Measurements from ENCODE around the gene EIF3B. TPM values are rescaled to one million over a fixed set of nuclear protein-coding genes. Genes with fewer than 3 reads are reported as not detected.
"Not testable (repeated sequence)": the region's sequence is repeated elsewhere in the genome, so short reads cannot be mapped to it uniquely, and the experiment has no call there.

The EIF3B gene
- total and polyA plus RNA-seq, 9 of the 15 experiments (the other 6 are each of a cell fraction or from before 2014, with no cell fraction given), result 25.9 to 494 (median 357) TPM

DNA sequence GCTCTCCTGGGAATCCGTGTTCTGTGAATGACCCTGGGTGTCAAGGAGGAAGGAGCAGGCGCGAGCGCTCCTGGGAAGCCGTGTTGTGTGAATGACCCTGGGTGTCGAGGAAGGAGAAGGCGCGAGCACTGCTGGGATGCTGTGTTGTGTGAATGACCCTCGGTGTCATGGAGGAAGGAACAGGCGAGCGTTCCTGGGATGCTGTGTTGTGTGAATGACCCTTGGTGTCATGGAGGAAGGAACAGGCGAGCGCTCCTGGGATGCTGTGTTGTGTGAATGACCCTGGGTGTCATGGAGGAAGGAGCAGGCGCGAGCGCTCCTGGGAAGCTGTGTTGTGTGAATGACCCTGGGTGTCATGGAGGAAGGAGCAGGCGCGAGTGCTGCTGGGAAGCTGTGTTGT lies 23.5 kb downstream of the EIF3B start:
- BruUV-seq (replicated peaks); ATAC-seq; H3K27ac ChIP-seq (ENCODE audit: extremely low read depth, low read depth, low read length); DNase-seq (ENCODE audit: extremely low read depth in 1 of 4, low spot score in 3 of 4); H3K9ac ChIP-seq (ENCODE audit: insufficient read depth in 1 of 2, low read depth in 2 of 2, low read length in 2 of 2); FAIRE-seq; CTCF ChIA-PET (ENCODE audit: low intra/inter-chr PET ratio); H3K27me3 ChIP-seq (ENCODE audit: control insufficient read depth in 2 of 2, insufficient read depth in 2 of 2, low read length in 2 of 2); in situ Hi-C loops (cut with MboI); H3K4me3 ChIP-seq; H3K9me3 ChIP-seq (replicated peaks; ENCODE audit: control insufficient read depth, insufficient read depth, low read depth, low read length); H2AFZ ChIP-seq (ENCODE audit: low read depth, low read length); H3K4me2 ChIP-seq (ENCODE audit: insufficient read depth, low read length); H3K9me1 ChIP-seq (ENCODE audit: control insufficient read depth, insufficient read depth, low read length): not testable (repeated sequence)
- intact Hi-C loops (cut with micrococcal nuclease), result loop anchor here (10.0 kb wide), 1 partner anchor 57 kb away; no protein-coding TSS in a partner anchor
- Histone ChIP-seq H3K4me1 (replicated peaks in 1 of 2; ENCODE audit: control insufficient read depth in 2 of 2, insufficient read depth in 2 of 2, low read length in 2 of 2) (peaks cover 0 to 25% of the 10 kb centered on the region in 2 experiments; a peak in 1 of 5 replicates), H3K79me2 (ENCODE audit: control insufficient read depth, insufficient read depth, low read length) (peaks cover 38% of the 10 kb centered on the region), H3K36me3 (ENCODE audit: control insufficient read depth, insufficient read depth, low read length) (peaks cover 92% of the 10 kb centered on the region), H4K20me1 (replicated peaks; ENCODE audit: control insufficient read depth, insufficient read depth, low read length) (peaks cover 19% of the 10 kb centered on the region)
- WGBS (ENCODE audit: insufficient coverage, low coverage, missing lambda C conversion rate), result 96% methylated on average over 8 of the region's 18 CpGs
- POLR2A ChIA-PET, result interaction anchor here (1.2 kb wide), 1 partner anchor 13 kb away, joined by 3 read pairs; no protein-coding TSS in a partner anchor

GRCh38 chr7:2379161-2379560 lies 24.5 kb downstream of the EIF3B start:
- no TSS peak for BruUV-seq (replicated peaks)
- FAIRE-seq (no peak), DNase-seq (ENCODE audit: extremely low read depth in 1 of 4, low spot score in 3 of 4) (no peak), ATAC-seq (no peak)
- POLR2A ChIA-PET, result interaction anchor here (1.0 to 2.1 kb wide), 6 partner anchors 9 to 24 kb away, joined by 3 to 5 read pairs (median 4); no protein-coding TSS in a partner anchor
- H3K9me1 ChIP-seq (ENCODE audit: control insufficient read depth, insufficient read depth, low read length), result no peaks in the 10 kb centered on the region
- H2AFZ ChIP-seq (ENCODE audit: low read depth, low read length), result no peak overlapping the region
- CTCF ChIA-PET (ENCODE audit: low intra/inter-chr PET ratio), result no interaction called here
- H3K9me3 ChIP-seq (replicated peaks; ENCODE audit: control insufficient read depth, insufficient read depth, low read depth, low read length), result no peaks in the 10 kb centered on the region
- H3K27ac ChIP-seq (ENCODE audit: extremely low read depth, low read depth, low read length), result no peak overlapping the region
- peaks cover 86% of the 10 kb centered on the region for H3K36me3 ChIP-seq (ENCODE audit: control insufficient read depth, insufficient read depth, low read length)
- intact Hi-C loops (cut with micrococcal nuclease) (loop anchor here (10.0 kb wide), 1 partner anchor 56 kb away; no protein-coding TSS in a partner anchor), in situ Hi-C loops (cut with MboI) (no loop called here)
- peaks cover 0 to 32% of the 10 kb centered on the region in 2 experiments; a peak in 2 of 5 replicates for H3K4me1 ChIP-seq (replicated peaks in 1 of 2; ENCODE audit: control insufficient read depth in 2 of 2, insufficient read depth in 2 of 2, low read length in 2 of 2)
- peaks cover 19% of the 10 kb centered on the region for H4K20me1 ChIP-seq (replicated peaks; ENCODE audit: control insufficient read depth, insufficient read depth, low read length)
- 96% methylated on average over 17 of the region's 20 CpGs for WGBS (ENCODE audit: insufficient coverage, low coverage, missing lambda C conversion rate)
- H3K9ac ChIP-seq (ENCODE audit: insufficient read depth in 1 of 2, low read depth in 2 of 2, low read length in 2 of 2), result no peak overlapping the region
- no peak overlapping the region for H3K4me3 ChIP-seq
- H3K27me3 ChIP-seq (ENCODE audit: control insufficient read depth in 2 of 2, insufficient read depth in 2 of 2, low read length in 2 of 2), result no peaks in the 10 kb centered on the region
- no peak overlapping the region for H3K4me2 ChIP-seq (ENCODE audit: insufficient read depth, low read length)
- peaks cover 28% of the 10 kb centered on the region for H3K79me2 ChIP-seq (ENCODE audit: control insufficient read depth, insufficient read depth, low read length)
- TF ChIP-seq MYC (IDR thresholded peaks at IDR 0.05; ENCODE audit: low read depth, low read length) (no peak), MYC (CRISPR knock-in tag; IDR thresholded peaks at IDR 0.05; ENCODE audit: borderline replicate concordance, low read depth) (no peak), TARDBP (IDR thresholded peaks at IDR 0.05) (no peak), FOXO4 (CRISPR knock-in tag; IDR thresholded peaks at IDR 0.05) (no peak), GATA2 (CRISPR knock-in tag; IDR thresholded peaks at IDR 0.05) (no peak), MAFG (tag; conservative IDR thresholded peaks at IDR 0.05) (no peak), SMAD1 (IDR thresholded peaks at IDR 0.05; ENCODE audit: low read depth, low read length, partially characterized antibody) (no peak)
- TF ChIP-seq, protein P1, sequence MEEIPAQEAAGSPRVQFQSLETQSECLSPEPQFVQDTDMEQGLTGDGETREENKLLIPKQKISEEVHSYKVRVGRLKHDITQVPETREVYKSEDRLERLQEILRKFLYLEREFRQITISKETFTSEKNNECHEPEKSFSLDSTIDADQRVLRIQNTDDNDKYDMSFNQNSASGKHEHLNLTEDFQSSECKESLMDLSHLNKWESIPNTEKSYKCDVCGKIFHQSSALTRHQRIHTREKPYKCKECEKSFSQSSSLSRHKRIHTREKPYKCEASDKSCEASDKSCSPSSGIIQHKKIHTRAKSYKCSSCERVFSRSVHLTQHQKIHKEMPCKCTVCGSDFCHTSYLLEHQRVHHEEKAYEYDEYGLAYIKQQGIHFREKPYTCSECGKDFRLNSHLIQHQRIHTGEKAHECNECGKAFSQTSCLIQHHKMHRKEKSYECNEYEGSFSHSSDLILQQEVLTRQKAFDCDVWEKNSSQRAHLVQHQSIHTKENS (CRISPR knock-in tag; IDR thresholded peaks at IDR 0.05), result no peak

Data from K562 (cell line).